SK-N-SH (cell line): ENCODE measurements around the gene F5. TPM values are rescaled to one million over a fixed set of nuclear protein-coding genes. Genes with fewer than 3 reads are reported as not detected.

ENCODE experiments used
- CTCF ChIA-PET: fragments of 300-600, 350-600 bp; formaldehyde crosslinking; extraction: SDS; loops from one replicate; lab custom pipeline; 2021; lab: Yijun Ruan, JAX
- POLR2A ChIA-PET: fragments of 350-600 bp; sonication (Branson Sonifier 250); formaldehyde crosslinking; extraction: SDS; loops from one replicate; lab custom pipeline; 2020; ENCODE audit warnings: antibody characterized with exemption, inconsistent platforms; lab: Yijun Ruan, JAX
- DNase-seq: peaks from one replicate; pipeline ENCODE4 v3.0.0; 2012
- H2AFZ ChIP-seq: fragments of 200-600 bp; sonication (generic); 2 replicates; pipeline ENCODE4 v1.8.1; 2016; ENCODE audit warnings: antibody characterized with exemption, mild to moderate bottlenecking, low read depth
- H3F3A ChIP-seq: fragments of 200-600 bp; sonication (generic); replicated peaks from 2 replicates; pipeline ENCODE3; 2016; ENCODE audit warnings: antibody characterized with exemption, mild to moderate bottlenecking; ENCODE audit not compliant: insufficient read depth
- H3K27ac ChIP-seq, 2 experiments: fragments of 200-500 bp in 1 of 2; fragments of 200-600 bp in 1 of 2; sonication (Bioruptor generic) in 1 of 2; sonication (generic), shearing (Covaris generic) in 1 of 2; 2 replicates each; pipeline versions ENCODE4 v1.5.1 to v1.6.1; 2014 to 2016; ENCODE audit warnings: low read depth in 2 of 2, inconsistent platforms in 1 of 2, low read length in 1 of 2, mild to moderate bottlenecking in 1 of 2, mixed read lengths in 1 of 2
- H3K27me3 ChIP-seq: fragments of 200-600 bp; sonication (generic), shearing (Covaris generic); 2 replicates; pipeline ENCODE4 v1.6.1; 2016; ENCODE audit warnings: mixed run types; ENCODE audit not compliant: insufficient read depth
- H3K36me3 ChIP-seq, 2 experiments: fragments of 200-500 bp in 1 of 2; fragments of 200-600 bp in 1 of 2; sonication (Bioruptor generic) in 1 of 2; sonication (generic) in 1 of 2; replicated peaks in 1 of 2; 2 replicates each; pipeline versions ENCODE3 to v1.5.1; 2014 to 2016; ENCODE audit warnings: low read length in 1 of 2, mild to moderate bottlenecking in 1 of 2; ENCODE audit not compliant: insufficient read depth in 2 of 2, control insufficient read depth in 1 of 2
- H3K4me1 ChIP-seq, 2 experiments: fragments of 200-500 bp in 1 of 2; fragments of 200-600 bp in 1 of 2; sonication (Bioruptor generic) in 1 of 2; sonication (generic), shearing (Covaris generic) in 1 of 2; 2 replicates each; pipeline versions ENCODE4 v1.5.1 to v1.6.1; 2014 to 2016; ENCODE audit warnings: low read depth in 1 of 2, low read length in 1 of 2, mixed run types in 1 of 2; ENCODE audit not compliant: insufficient read depth in 2 of 2, control insufficient read depth in 1 of 2
- H3K4me2 ChIP-seq: fragments of 200-600 bp; sonication (generic), shearing (Covaris generic); 2 replicates; pipeline ENCODE4 v1.6.1; 2017; ENCODE audit warnings: mixed run types
- H3K4me3 ChIP-seq, 2 experiments: fragments of 200-500 bp in 1 of 2; fragments of 200-600 bp in 1 of 2; sonication (Bioruptor generic) in 1 of 2; sonication (generic), shearing (Covaris generic) in 1 of 2; 2 replicates each; pipeline versions ENCODE4 v1.5.1 to v1.8.1; 2014 to 2016; ENCODE audit warnings: low read depth in 2 of 2, inconsistent platforms in 1 of 2, low read length in 1 of 2, mild to moderate bottlenecking in 1 of 2, mixed read lengths in 1 of 2, moderate library complexity in 1 of 2
- H3K79me2 ChIP-seq: fragments of 200-600 bp; sonication (generic); 2 replicates; pipeline ENCODE4 v1.8.1; 2017; ENCODE audit warnings: mild to moderate bottlenecking; ENCODE audit not compliant: insufficient read depth
- H3K9ac ChIP-seq: fragments of 200-600 bp; sonication (generic); 2 replicates; pipeline ENCODE4 v1.6.1; 2017; ENCODE audit warnings: mixed run types
- H3K9me2 ChIP-seq: fragments of 200-600 bp; sonication (generic); 2 replicates; pipeline ENCODE4 v1.6.1; 2017; ENCODE audit warnings: mixed run types
- H3K9me3 ChIP-seq: fragments of 200-600 bp; sonication (generic); 2 replicates; pipeline ENCODE4 v1.6.1; 2017; ENCODE audit warnings: mixed run types, mild to moderate bottlenecking, moderate library complexity
- H4K20me1 ChIP-seq: fragments of 200-600 bp; sonication (generic); 2 replicates; pipeline ENCODE4 v1.6.1; 2017; ENCODE audit warnings: mild to moderate bottlenecking, mixed run types; ENCODE audit not compliant: insufficient read depth
- CTCF ChIP-seq: fragments of 200-600 bp; sonication (generic); IDR thresholded peaks from 2 replicates; pipeline ENCODE4 v1.6.1; 2017; ENCODE audit warnings: antibody characterized with exemption, mild to moderate bottlenecking, moderate library complexity
- ELF1 ChIP-seq: IDR thresholded peaks from 2 replicates; pipeline ENCODE4 v1.4.0; 2012
- EP300 ChIP-seq, 2 experiments: IDR thresholded peaks; 2 replicates each; pipeline versions ENCODE4 v1.4.0 to v1.6.1; 2012; ENCODE audit warnings: borderline replicate concordance in 1 of 2, low read depth in 1 of 2, low read length in 1 of 2
- FOSL2 ChIP-seq: IDR thresholded peaks from 2 replicates; pipeline ENCODE4 v1.4.0; 2012; ENCODE audit warnings: low read depth, mild to moderate bottlenecking, moderate library complexity, borderline replicate concordance
- FOXJ3 ChIP-seq: sonication (generic); formaldehyde crosslinking; IDR thresholded peaks from 2 replicates; pipeline ENCODE4 v1.5.1; 2020; ENCODE audit warnings: mild to moderate bottlenecking, missing genetic modification reagents
- GABPA ChIP-seq: IDR thresholded peaks from 2 replicates; pipeline ENCODE4 v1.4.0; 2012; ENCODE audit warnings: low read depth, mild to moderate bottlenecking
- IRF3 ChIP-seq: fragments of 150-350 bp; IDR thresholded peaks from 2 replicates; pipeline ENCODE4 v1.6.1; 2016; ENCODE audit warnings: mild to moderate bottlenecking, low read depth, low read length
- PBX3 ChIP-seq: IDR thresholded peaks from 2 replicates; pipeline ENCODE4; 2012
- REST ChIP-seq: IDR thresholded peaks from 2 replicates; pipeline ENCODE4 v1.6.1; 2012; ENCODE audit warnings: mild to moderate bottlenecking, low read depth, low read length, moderate library complexity
- RFX5 ChIP-seq: IDR thresholded peaks from 2 replicates; pipeline ENCODE4 v1.6.1; 2012; ENCODE audit warnings: mild to moderate bottlenecking, improper control_type of control experiment, low read length
- RXRA ChIP-seq: IDR thresholded peaks from 2 replicates; pipeline ENCODE4 v1.4.0; 2012; ENCODE audit warnings: low read depth, mild to moderate bottlenecking, borderline replicate concordance
- SIN3A ChIP-seq: IDR thresholded peaks from 2 replicates; pipeline ENCODE4 v1.6.1; 2012; ENCODE audit warnings: low read depth, mild to moderate bottlenecking, low read length, moderate library complexity, borderline replicate concordance
- TCF12 ChIP-seq: IDR thresholded peaks from 2 replicates; pipeline ENCODE4 v1.4.0; 2012
- TEAD4 ChIP-seq: IDR thresholded peaks from 2 replicates; pipeline ENCODE4 v1.4.0; 2012; ENCODE audit warnings: mild to moderate bottlenecking, borderline replicate concordance; ENCODE audit not compliant: insufficient read depth
- WGBS: methylation state at CpG from one replicate; pipeline ENCODE4 v1.1.6; 2017; ENCODE audit warnings: low lambda C conversion rate; 5-methylcytosine and 5-hydroxymethylcytosine counted together
- polyA plus RNA-seq, 3 experiments: library from polyadenylated mRNA; depleted of rRNA; stranded (reverse); fragments of >200 nt; gene quantifications; 2 replicates each; pipeline ENCODE4 v1.2.3, GENCODE V29; 2012

The F5 gene
- polyA plus RNA-seq, 1 of the 3 experiments (the other 2 are of a cell fraction), result under 0.01 TPM

- ChIA-PET CTCF (no interaction called here), POLR2A (no interaction called here)
- 0% methylated on average over 1 of the region's 1 CpG for WGBS
- H3K4me1 ChIP-seq, result no peaks in the 10 kb centered on the region
- H3K79me2 ChIP-seq, result no peaks in the 10 kb centered on the region
- H3F3A ChIP-seq, result no peaks in the 10 kb centered on the region
- no peak for DNase-seq
- H4K20me1 ChIP-seq, result no peaks in the 10 kb centered on the region
- H2AFZ ChIP-seq, result no peak overlapping the region
- no peaks in the 10 kb centered on the region for H3K9me2 ChIP-seq
- H3K9me3 ChIP-seq, result peaks cover 10% of the 10 kb centered on the region
- no peaks in the 10 kb centered on the region; the same call in 1 of the 2 replicates for H3K27me3 ChIP-seq
- TF ChIP-seq EP300 (IDR thresholded peaks at IDR 0.05; ENCODE audit: borderline replicate concordance in 1 of 2, low read depth in 1 of 2, low read length in 1 of 2), result no peak
- no peak for TF ChIP-seq GABPA
- no peak for TF ChIP-seq ELF1
- TF ChIP-seq PBX3, result no peak
- TF ChIP-seq RXRA, result no peak
- TF ChIP-seq CTCF, result no peak
- no peak for TF ChIP-seq REST
- TF ChIP-seq TEAD4, result no peak
- TF ChIP-seq SIN3A, result no peak
- TF ChIP-seq, all 33 proteins: peak for 0
- Histone ChIP-seq H3K4me2 (no peak overlapping the region), H3K27ac (no peak overlapping the region), H3K4me3 (no peak overlapping the region), H3K9ac (no peak overlapping the region), H3K36me3 (no peaks in the 10 kb centered on the region)
These were observed 48.6 kb upstream of the F5 start for GRCh38 chr1:169634877-169635276.

- WGBS, result 6% methylated on average over 1 of the region's 1 CpG
- no peaks in the 10 kb centered on the region for H3F3A ChIP-seq
- no peak overlapping the region for H2AFZ ChIP-seq
- no peaks in the 10 kb centered on the region for H3K4me1 ChIP-seq
- no peak overlapping the region for H3K4me3 ChIP-seq
- no peak for DNase-seq
- POLR2A ChIA-PET, result no interaction called here
- no peaks in the 10 kb centered on the region for H4K20me1 ChIP-seq
- no peaks in the 10 kb centered on the region; the same call in 1 of the 2 replicates for H3K27me3 ChIP-seq
- no peak overlapping the region for H3K4me2 ChIP-seq
- CTCF ChIA-PET, result no interaction called here
- H3K9me2 ChIP-seq, result no peaks in the 10 kb centered on the region
- H3K9ac ChIP-seq, result no peak overlapping the region
- no peak for TF ChIP-seq SIN3A
- no peak for TF ChIP-seq FOSL2
- TF ChIP-seq TCF12, result no peak
- TF ChIP-seq RFX5, result no peak
- no peak for TF ChIP-seq FOXJ3 (CRISPR knock-in tag)
- no peak for TF ChIP-seq IRF3
- no peaks in the 10 kb centered on the region for H3K79me2 ChIP-seq
- H3K9me3 ChIP-seq, result peaks cover 10% of the 10 kb centered on the region
- H3K27ac ChIP-seq, result no peak overlapping the region
- H3K36me3 ChIP-seq, result no peaks in the 10 kb centered on the region
These were observed 47.9 kb upstream of the F5 start for GRCh38 chr1:169634145-169634544.
